NCI-H69 (cell line): ENCODE data around the gene NCKAP5L.
"Not testable (repeated sequence)": the region's sequence is repeated elsewhere in the genome, so short reads cannot be mapped to it uniquely, and the experiment has no call there.

Experiments
- DNase-seq: peaks from one replicate; lab custom pipeline; 2025; lab: John Stamatoyannopoulos, UW

NCKAP5L gene

DNA sequence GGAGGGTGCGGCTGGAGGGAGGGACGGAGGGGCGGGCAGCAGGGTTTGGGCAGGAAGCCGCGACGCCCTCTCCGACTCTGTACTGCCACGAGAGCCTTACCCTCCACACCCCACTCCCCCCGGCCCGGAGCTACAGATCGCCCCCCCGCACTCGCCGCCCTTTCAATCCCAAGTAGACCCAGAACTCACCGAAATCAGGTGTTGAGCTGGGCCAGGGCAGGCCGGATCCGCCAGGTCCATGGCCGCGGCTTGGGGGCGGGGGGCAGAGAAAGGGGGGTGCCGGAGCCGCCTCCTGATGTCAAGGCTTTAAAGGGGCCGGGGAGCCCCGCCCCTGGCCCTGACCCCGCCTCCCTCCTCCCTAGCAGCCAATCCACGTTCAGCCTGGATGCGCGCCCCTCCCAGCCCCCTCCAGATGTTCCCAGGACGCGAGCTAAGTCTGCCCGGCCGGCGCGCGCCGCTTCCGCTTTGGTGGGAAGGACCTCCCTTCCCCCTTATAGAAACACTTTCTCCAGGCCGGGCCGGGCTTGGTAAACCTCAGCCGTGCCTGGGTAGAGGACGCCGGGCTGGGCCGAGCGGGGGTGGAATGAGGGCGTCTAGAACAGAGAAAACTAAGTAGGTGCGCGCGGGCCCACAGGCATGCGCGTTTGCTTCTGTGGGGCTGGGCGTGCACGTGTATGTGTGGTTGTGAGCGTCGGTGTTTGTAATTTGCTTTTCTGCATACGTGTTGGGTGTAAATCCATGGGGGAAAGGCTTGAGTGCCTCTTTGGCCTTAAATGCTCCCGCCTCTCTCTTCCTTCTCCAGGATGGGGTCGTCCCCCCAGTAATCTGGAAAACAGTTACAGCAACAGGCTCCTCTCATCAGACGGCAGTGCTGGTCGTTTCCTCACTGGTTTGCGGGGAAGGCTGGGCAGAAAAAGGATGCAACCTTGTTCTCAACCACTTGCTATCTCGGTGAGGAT, at the start of gene NCKAP5L:
Gene NCKAP5L, minus strand, starts transcription at position 281 of the 959 bp plus-strand sequence. CDS start 24,369 bp downstream, outside the sequence.
- DNase-seq: peak; percentile 99

GRCh38 chr12:49877066-49877465, 48.9 kb upstream of the NCKAP5L start:
- no peak for DNase-seq

DNA sequence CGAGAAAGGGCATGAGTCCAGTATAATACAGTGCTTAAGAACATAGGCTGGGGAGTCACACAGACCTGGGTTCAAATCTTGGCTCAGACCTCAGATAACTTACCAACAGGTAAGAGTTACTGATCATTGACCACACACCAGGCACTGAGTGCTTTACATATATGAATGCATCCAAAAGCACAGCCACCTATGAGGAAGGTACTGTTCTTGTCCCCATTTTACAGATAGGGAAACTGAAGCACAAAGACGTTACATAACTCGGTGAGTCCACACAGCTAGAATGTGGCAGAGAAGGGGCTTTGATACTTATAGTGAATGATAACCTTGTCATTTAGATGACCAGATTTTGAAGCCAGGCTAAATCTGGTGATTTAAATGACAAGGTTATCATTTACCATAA, 47.9 kb upstream of the NCKAP5L start:
- no peak for DNase-seq

DNA sequence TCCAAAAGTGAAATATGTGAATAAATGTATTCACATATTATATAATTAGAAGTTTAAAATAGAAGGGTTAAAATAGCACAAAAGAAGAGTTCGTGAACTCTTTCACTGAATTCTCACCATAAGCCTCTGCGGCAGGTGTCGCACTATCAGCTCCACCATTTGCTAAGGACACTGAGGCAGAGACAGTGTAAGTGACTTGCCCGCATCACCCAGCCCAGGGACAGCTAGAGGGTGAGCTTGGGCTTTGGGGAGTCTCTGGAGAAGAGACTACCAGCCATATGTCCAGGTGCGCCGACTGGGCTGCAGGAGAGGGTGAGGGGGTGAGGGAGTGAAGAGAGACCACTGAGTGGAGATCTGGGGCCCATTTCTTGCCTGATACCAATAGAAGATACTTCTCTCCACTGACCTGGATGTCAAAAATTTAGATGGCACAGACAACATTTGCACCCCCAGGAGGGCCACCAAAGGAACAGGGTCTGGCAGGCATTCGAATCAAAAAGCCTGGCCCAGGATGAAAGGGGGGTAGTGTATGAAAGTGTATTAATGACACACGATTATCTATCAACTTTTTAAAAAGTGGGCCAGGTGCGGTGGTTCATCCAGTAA, 47.0 kb upstream of the NCKAP5L start:
- DNase-seq: no peak

DNA sequence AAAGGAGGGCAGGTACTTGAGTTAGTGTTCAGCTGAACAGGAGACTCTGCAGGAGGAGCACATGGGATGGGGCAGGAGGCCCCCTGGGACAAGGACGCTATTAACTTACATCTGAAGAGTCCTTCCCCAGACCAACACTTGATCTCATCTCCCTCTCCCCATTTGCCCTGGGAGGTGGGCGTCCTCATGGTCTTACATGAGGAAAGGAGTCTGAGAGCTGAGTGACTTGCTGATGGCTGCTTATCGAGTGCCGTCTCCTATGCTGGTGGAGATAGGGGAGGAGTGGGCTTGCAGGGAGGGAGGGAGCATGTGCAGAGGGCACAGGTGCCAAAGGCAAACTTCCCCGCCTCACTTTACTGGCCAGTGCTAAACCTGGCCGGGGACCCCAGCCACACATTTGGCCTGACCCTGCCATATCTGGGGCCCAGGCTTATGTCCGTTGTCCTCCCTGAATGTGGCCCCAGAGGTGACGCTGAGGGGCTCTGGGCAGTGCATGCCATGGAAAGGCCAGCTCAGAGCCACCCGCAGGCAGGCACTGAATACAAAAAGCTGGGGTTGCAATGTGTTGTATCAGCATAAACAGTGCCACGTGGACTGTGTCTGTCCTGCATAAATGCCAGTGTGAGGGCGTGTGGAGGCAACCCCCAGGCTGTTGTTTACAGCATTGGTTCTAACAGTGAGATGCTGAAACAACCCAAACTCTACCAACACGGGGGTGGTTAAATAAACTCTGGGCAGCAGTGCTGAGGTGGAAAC, 46.1 kb upstream of the NCKAP5L start:
- DNase-seq: no peak

DNA sequence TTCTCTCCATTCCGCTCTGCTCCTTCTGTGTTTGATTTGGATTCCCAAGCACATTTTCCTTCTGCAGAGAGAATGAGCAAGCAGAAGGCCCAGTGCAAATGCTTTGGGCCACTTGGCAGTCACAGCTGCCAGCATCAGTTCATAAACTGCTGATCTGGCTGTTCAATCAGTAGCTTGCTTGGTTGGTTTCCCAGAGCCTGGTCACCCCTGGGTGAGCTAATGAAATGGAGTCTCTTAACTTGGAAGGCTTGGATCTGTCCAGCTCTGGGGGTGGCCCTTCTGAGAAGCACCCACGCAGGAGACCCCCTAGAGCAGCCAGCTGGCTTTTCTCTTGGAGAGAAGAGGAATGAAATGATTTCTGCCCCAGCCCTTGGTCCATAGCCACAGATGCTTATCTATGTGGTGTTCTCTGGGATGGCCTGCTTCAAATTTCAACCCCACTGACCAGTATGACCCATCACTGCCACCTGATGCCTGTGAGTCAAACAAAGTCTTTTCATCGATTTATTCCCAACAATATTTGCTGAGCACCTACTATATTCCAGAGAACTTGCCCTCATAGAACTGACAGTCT, 45.2 kb upstream of the NCKAP5L start:
- no peak for DNase-seq

GRCh38 chr12:49872781-49873181, 44.6 kb upstream of the NCKAP5L start:
- peak; percentile 17 for DNase-seq

- no peak for DNase-seq
Observed at GRCh38 chr12:49872381-49872780, 44.2 kb upstream of the NCKAP5L start.

DNA sequence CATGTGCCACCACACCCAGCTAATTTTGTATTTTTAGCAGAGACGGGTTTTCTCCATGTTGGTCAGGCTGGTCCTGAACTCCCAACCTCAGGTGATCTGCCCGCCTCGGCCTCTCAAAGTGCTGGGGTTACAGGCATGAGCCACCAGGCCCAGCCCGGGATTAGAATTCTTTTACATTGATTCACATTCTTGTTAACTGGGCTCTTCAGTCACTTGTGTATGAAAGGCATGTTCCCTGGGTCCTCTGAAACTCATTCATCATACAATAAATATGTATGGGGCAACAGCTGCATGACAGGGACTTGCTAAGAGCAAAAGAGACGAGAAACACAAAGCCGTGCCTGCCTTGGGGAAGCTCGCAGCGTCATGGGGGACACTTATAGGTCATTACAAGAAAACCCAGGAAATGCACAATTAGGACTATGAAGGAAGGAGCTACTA, 43.6 kb upstream of the NCKAP5L start:
- not testable (repeated sequence) for DNase-seq

- peak; percentile 63 for DNase-seq
Observed at GRCh38 chr12:49871263-49871561, 43.0 kb upstream of the NCKAP5L start.

DNA sequence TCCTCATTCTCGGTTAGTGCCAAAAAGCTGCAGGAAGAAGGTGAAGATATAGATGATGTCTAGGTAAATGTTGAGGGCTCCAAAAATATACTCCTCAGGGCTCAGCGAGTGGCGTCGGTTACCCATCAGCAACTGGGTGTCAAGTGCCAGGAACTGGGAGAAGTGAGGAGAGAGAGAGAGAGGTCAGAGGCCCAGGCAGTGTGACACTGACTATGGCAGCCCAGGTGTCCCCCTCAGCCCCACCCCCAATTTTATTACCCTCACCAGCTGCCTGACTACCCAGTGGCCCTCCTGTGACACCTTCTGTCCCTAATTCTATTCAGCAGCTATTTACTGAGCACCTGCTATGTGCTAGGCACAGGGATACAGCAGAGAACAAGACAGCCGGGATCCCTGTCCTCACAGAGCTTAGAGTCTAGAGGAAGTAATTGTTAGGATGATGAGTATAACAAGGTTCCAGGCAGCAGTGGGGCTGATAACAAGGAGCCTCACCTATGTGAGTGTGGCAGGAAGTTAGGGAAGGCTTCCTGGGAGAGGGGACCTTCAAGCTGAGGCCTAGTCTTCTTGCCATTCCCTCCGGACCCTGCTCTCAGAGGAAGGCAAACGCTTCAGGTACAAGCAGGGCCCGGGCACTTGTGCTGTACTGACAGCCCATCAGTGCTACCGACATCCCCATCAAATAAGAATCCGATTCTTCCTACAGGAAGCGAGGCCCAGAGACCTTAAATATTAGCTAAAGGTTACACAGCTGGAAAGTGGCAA, 42.5 kb upstream of the NCKAP5L start:
- DNase-seq: peak; percentile 31

DNA sequence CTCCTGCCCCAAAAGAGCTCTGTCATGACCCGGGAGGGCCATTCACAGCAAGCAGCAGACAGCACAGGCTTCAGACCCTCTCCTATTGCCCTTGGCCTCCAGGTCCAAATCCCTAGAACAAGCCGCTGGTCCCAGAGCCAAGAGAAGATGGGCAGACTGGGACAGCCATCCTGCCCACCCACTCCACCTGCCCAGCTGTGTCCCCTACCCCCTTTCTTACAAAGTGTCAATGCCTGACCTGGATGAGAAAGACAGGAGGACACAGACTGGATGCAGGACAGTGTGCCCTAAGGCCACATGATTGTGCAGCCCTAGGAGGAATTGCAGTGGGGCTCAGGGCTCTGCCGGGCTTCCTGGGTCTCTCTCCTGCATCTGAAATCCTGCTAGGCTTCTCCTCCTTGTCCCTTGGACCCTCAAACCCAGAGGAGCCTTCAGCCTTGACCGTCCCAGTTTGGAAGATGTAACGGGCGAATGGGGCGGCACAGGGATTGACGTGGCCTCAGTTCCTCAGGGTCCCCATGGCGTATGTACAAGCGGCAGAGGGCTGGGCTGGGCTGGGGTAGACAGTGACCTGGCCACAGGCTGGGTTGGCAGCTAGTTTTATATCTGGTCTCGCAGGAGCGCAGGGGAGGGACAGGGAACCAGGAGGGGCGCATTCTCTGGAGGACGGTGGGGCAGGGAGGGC, 41.7 kb upstream of the NCKAP5L start:
- DNase-seq: no peak

- DNase-seq: peak; percentile 95
Observed at GRCh38 chr12:49868952-49869815, 41.0 kb upstream of the NCKAP5L start.

GRCh38 chr12:49868449-49868848, 40.2 kb upstream of the NCKAP5L start:
- DNase-seq: no peak

DNA sequence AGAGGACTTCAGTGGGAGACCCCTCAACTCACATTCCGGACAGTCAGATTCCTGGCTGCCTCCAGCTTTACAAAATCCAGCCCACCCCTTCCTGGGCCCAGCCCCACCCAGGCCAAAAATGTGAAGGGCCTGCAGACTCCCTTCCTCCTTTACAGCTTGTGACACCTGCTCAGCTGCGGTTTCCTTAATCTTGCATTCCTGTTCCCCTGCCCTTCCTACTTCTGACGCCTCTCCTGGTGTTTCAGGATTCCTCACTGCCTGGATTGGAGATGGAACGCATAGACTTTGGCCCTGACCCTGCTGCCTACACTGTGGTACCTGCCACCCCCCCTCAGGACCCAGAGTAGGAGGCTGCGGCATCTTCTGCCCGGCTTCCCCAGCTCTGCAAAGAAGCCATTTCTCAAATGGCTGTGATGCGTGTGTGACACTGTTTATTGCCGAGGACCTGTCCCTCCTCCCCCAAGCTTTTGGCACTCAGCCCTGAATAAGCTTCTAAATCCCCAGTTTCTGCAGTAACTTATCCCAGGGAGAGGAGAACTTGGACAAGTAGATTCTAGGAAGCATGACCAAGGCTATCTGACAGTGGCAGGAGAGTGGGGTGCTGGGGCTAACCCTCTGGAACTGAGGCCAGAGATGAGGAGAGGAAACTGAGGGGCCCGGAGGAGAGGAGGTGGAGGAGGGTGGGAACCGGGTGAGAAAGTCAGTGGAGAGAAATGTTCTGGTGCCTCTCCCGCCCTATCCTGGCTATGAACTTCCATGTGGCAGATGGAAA, 39.5 kb upstream of the NCKAP5L start:
- DNase-seq: no peak

GRCh38 chr12:49866859-49867569, 38.8 kb upstream of the NCKAP5L start:
- peak; percentile 76 for DNase-seq

DNA sequence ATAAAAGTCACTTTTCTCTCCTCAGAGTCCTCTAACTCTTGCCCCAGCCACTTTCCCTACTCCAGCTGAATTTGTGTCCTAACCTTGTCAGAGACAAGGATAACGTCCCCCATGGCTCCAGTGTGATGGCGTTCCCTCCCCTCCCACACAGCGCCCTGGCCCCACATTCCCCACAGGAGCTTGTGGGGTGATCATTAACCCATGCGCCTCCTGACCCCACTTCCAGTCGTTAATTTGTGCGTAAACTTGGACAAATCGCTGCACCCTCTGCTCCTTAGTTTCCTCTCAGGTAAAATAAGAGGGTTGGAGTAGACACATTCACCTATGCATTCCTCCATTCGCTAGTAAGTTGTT, 37.5 kb upstream of the NCKAP5L start:
- DNase-seq: no peak

DNA sequence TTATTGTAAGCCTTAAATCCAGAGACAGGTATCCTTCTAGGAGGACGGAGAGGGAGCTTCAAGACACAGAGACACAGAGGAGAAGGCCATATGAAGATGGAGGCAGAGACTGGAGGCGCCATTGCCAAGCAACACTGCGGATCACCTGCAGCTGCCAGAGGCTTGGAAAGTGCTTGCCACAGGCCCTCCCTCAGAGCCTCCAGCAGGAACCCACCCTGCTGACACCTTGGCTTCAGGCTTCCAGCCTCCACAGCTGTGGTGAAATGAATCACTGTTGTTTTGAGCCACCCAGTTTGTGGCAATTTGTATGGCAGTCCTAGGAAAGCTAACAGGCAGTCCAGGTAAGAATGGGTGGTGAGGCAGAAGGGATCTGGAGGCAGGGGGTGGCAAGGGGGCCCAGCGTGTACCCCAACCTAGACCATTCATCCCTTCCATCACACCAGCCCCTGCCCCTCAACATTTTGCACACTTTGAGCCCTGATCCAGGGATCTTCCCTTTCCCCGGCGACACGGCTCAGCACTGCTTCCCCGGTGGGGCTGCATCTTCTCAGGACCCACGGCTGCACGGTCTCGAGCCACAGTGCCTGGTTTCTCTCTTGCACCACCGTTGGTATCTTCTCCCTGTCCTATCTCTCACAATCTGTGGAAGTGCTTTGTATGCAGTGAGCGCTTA, 37.0 kb upstream of the NCKAP5L start:
- DNase-seq: peak; percentile 28
